CD4-positive, CD25-positive, alpha-beta regulatory T cell (primary cell): ENCODE measurements around the gene DENND1A. TPM values are rescaled to one million over a fixed set of nuclear protein-coding genes. Genes with fewer than 3 reads are reported as not detected.
A peak's percentile ranks its signal among the peaks of the same experiment; 100 is the strongest.

Experiments used
- ATAC-seq, 2 donors: fragments of 150-1000 bp; cut with Tn5 transposase; one replicate each; pipeline ENCODE4 v1.10.0; 2021; ENCODE audit warnings: low read depth in 2 of 2, moderate number of reproducible peaks in 2 of 2, moderate library complexity in 1 of 2
- DNase-seq, 3 donors: peaks; one replicate each; pipeline versions ENCODE4 v3.0.0 to v3.0.0-alpha.2; 2012 to 2022; ENCODE audit warnings: mixed read lengths in 1 of 3
- H3K27ac ChIP-seq: one replicate; pipeline ENCODE4 v1.7.0; 2013; ENCODE audit warnings: mild to moderate bottlenecking, low read length; ENCODE audit not compliant: insufficient read depth, poor library complexity, severe bottlenecking
- H3K27me3 ChIP-seq: one replicate; pipeline ENCODE4 v1.7.0; 2013; ENCODE audit warnings: low read length; ENCODE audit not compliant: control insufficient read depth, insufficient read depth
- H3K36me3 ChIP-seq: one replicate; pipeline ENCODE4 v1.7.0; 2013; ENCODE audit warnings: mild to moderate bottlenecking, low read length, moderate library complexity; ENCODE audit not compliant: control insufficient read depth, insufficient read depth
- H3K4me1 ChIP-seq: 2 replicates; pipeline ENCODE4 v1.7.0; 2013; ENCODE audit warnings: mild to moderate bottlenecking, low read length; ENCODE audit not compliant: insufficient read depth, control insufficient read depth, poor library complexity, severe bottlenecking
- H3K4me3 ChIP-seq: one replicate; pipeline ENCODE4 v1.7.0; 2013; ENCODE audit warnings: low read depth, mild to moderate bottlenecking, low read length, moderate library complexity
- H3K9me3 ChIP-seq, 2 experiments: 1 replicate in 1 of 2; 2 replicates in 1 of 2; pipeline ENCODE4 v1.7.0; 2013; ENCODE audit warnings: low read length in 2 of 2, mild to moderate bottlenecking in 1 of 2, moderate library complexity in 1 of 2; ENCODE audit not compliant: control insufficient read depth in 2 of 2
- H3K27ac Mint-ChIP-seq, 3 donors: one replicate each; pipeline ENCODE4 v1.8.0; 2020 to 2022; ENCODE audit warnings: mild to moderate bottlenecking in 3 of 3, mixed read lengths in 3 of 3, moderate library complexity in 2 of 3
- H3K27me3 Mint-ChIP-seq: one replicate; pipeline ENCODE4 v1.8.0; 2022; ENCODE audit warnings: mild to moderate bottlenecking, mixed read lengths
- H3K36me3 Mint-ChIP-seq: one replicate; pipeline ENCODE4 v1.8.0; 2020; ENCODE audit warnings: mixed read lengths
- H3K4me1 Mint-ChIP-seq, 4 donors: one replicate each; pipeline ENCODE4 v1.8.0; 2020 to 2022; ENCODE audit warnings: mixed read lengths in 4 of 4, mild to moderate bottlenecking in 1 of 4
- H3K4me3 Mint-ChIP-seq, 4 donors: one replicate each; pipeline ENCODE4 v1.8.0; 2020 to 2022; ENCODE audit warnings: mild to moderate bottlenecking in 4 of 4, mixed read lengths in 4 of 4, moderate library complexity in 3 of 4
- H3K9me3 Mint-ChIP-seq, 7 donors: one replicate each; pipeline ENCODE4 v1.8.0; 2020 to 2022; ENCODE audit warnings: mixed read lengths in 7 of 7, mild to moderate bottlenecking in 3 of 7, moderate library complexity in 2 of 7
- polyA plus RNA-seq, 4 donors: library from polyadenylated mRNA; unstranded; fragments of 300-500 nt; fragmentation: Illumina TruSeq; gene quantifications; one replicate each; pipeline ENCODE4 v1.2.3, GENCODE V29; 2021
- total RNA-seq: library from RNA; stranded (reverse); gene quantifications from one replicate; pipeline ENCODE4 v1.2.3, GENCODE V29; 2022

DENND1A gene
- total and polyA plus RNA-seq, 5 donors from 2014 or later: 3.5 to 21.8 (median 4.7) TPM

GRCh38 chr9:123883634-123884033, 46.3 kb downstream of the DENND1A start:
- Histone ChIP-seq H3K27me3 (no peaks in the 10 kb centered on the region), H3K9me3 (no peaks in the 10 kb centered on the region), H3K4me1 (no peaks in the 10 kb centered on the region), H3K36me3 (no peaks in the 10 kb centered on the region), H3K4me3 (no peak overlapping the region), H3K27ac (no peak overlapping the region)
- Mint-ChIP-seq H3K36me3 (peaks cover 11% of the 10 kb centered on the region), H3K4me3 (no peak overlapping the region), H3K27me3 (no peaks in the 10 kb centered on the region), H3K27ac (no peak overlapping the region), H3K4me1 (peaks cover 8 to 24% (median 11%) of the 10 kb centered on the region in 4 donors), H3K9me3 (no peaks in the 10 kb centered on the region)
- no peak for DNase-seq
- ATAC-seq: no peak

- no peak overlapping the region for H3K4me3 Mint-ChIP-seq
- Histone ChIP-seq H3K4me1 (no peaks in the 10 kb centered on the region), H3K9me3 (no peaks in the 10 kb centered on the region), H3K27ac (no peak overlapping the region), H3K36me3 (no peaks in the 10 kb centered on the region), H3K27me3 (no peaks in the 10 kb centered on the region), H3K4me3 (no peak overlapping the region)
- no peak for ATAC-seq
- H3K9me3 Mint-ChIP-seq: no peaks in the 10 kb centered on the region
- H3K36me3 Mint-ChIP-seq: peaks cover 7% of the 10 kb centered on the region
- peak overlapping the region in 1 of 3 donors; percentile 0 for H3K27ac Mint-ChIP-seq
- H3K27me3 Mint-ChIP-seq: no peaks in the 10 kb centered on the region
- no peak for DNase-seq
- H3K4me1 Mint-ChIP-seq: peaks cover 8 to 21% (median 11%) of the 10 kb centered on the region in 4 donors
Measured at GRCh38 chr9:123881604-123882003, 48.3 kb downstream of the DENND1A start.

- Histone ChIP-seq H3K27me3 (no peaks in the 10 kb centered on the region), H3K27ac (no peak overlapping the region), H3K9me3 (no peaks in the 10 kb centered on the region), H3K4me3 (no peak overlapping the region), H3K4me1 (no peaks in the 10 kb centered on the region), H3K36me3 (peaks cover 6% of the 10 kb centered on the region)
- Mint-ChIP-seq H3K9me3 (peaks cover 0 to 1% (median 0%) of the 10 kb centered on the region in 7 donors), H3K4me3 (no peak overlapping the region), H3K36me3 (peaks cover 11% of the 10 kb centered on the region), H3K27me3 (no peaks in the 10 kb centered on the region), H3K4me1 (peaks cover 8 to 21% (median 11%) of the 10 kb centered on the region in 4 donors), H3K27ac (no peak overlapping the region)
- ATAC-seq (no peak), DNase-seq (no peak)
Measured at GRCh38 chr9:123880420-123880819, 49.5 kb downstream of the DENND1A start.

GRCh38 chr9:123876750-123877149, 53.2 kb downstream of the DENND1A start:
- ATAC-seq (no peak), DNase-seq (no peak)
- Mint-ChIP-seq H3K27ac (no peak overlapping the region), H3K36me3 (peaks cover 26% of the 10 kb centered on the region), H3K27me3 (no peaks in the 10 kb centered on the region), H3K9me3 (peaks cover 0 to 4% (median 0%) of the 10 kb centered on the region in 7 donors), H3K4me3 (no peak overlapping the region), H3K4me1 (peaks cover 2 to 11% (median 7%) of the 10 kb centered on the region in 4 donors)
- H3K36me3 ChIP-seq: peaks cover 9% of the 10 kb centered on the region
- H3K4me3 ChIP-seq: no peak overlapping the region
- H3K9me3 ChIP-seq: no peaks in the 10 kb centered on the region
- H3K27ac ChIP-seq: no peak overlapping the region
- H3K4me1 ChIP-seq: no peaks in the 10 kb centered on the region
- no peaks in the 10 kb centered on the region for H3K27me3 ChIP-seq

- peaks cover 9% of the 10 kb centered on the region for H3K36me3 ChIP-seq
- Mint-ChIP-seq H3K27me3 (no peaks in the 10 kb centered on the region), H3K4me1 (peaks cover 11 to 15% (median 14%) of the 10 kb centered on the region in 4 donors), H3K4me3 (no peak overlapping the region), H3K36me3 (peaks cover 26% of the 10 kb centered on the region), H3K9me3 (peaks cover 0 to 4% (median 0%) of the 10 kb centered on the region in 7 donors), H3K27ac (peak overlapping the region in 1 of 3 donors; percentile 39)
- ATAC-seq (no peak), DNase-seq (no peak)
- H3K9me3 ChIP-seq: no peaks in the 10 kb centered on the region
- no peak overlapping the region for H3K27ac ChIP-seq
- no peaks in the 10 kb centered on the region for H3K27me3 ChIP-seq
- H3K4me1 ChIP-seq: peaks cover 4% of the 10 kb centered on the region
- H3K4me3 ChIP-seq: no peak overlapping the region
Measured at GRCh38 chr9:123872710-123873109, 57.2 kb downstream of the DENND1A start.

GRCh38 chr9:123871781-123872180, 58.1 kb downstream of the DENND1A start:
- peaks cover 9% of the 10 kb centered on the region for H3K36me3 ChIP-seq
- H3K4me1 Mint-ChIP-seq: peaks cover 20 to 24% (median 22%) of the 10 kb centered on the region in 4 donors
- no peak overlapping the region for H3K4me3 Mint-ChIP-seq
- H3K27ac Mint-ChIP-seq: no peak overlapping the region
- no peak overlapping the region for H3K4me3 ChIP-seq
- H3K9me3 ChIP-seq: no peaks in the 10 kb centered on the region
- H3K4me1 ChIP-seq: peaks cover 12% of the 10 kb centered on the region
- no peaks in the 10 kb centered on the region for H3K27me3 Mint-ChIP-seq
- no peak for ATAC-seq
- H3K27me3 ChIP-seq: no peaks in the 10 kb centered on the region
- H3K36me3 Mint-ChIP-seq: peaks cover 26% of the 10 kb centered on the region
- H3K27ac ChIP-seq: no peak overlapping the region
- no peak for DNase-seq
- H3K9me3 Mint-ChIP-seq: peaks cover 0 to 4% (median 0%) of the 10 kb centered on the region in 7 donors

- H3K4me3 Mint-ChIP-seq: peak overlapping the region in 1 of 4 donors; percentile 19
Measured at GRCh38 chr9:123868002-123868401, 61.9 kb downstream of the DENND1A start.

GRCh38 chr9:123867034-123867433, 62.9 kb downstream of the DENND1A start:
- no peaks in the 10 kb centered on the region for H3K9me3 ChIP-seq
- H3K27ac ChIP-seq: no peak overlapping the region
- H3K27me3 ChIP-seq: no peaks in the 10 kb centered on the region
- no peaks in the 10 kb centered on the region for H3K36me3 ChIP-seq
- H3K4me3 ChIP-seq: no peak overlapping the region
- peak in 1 of 3 donors; percentile 1 for DNase-seq
- H3K4me1 ChIP-seq: peaks cover 15% of the 10 kb centered on the region
- Mint-ChIP-seq H3K27me3 (no peaks in the 10 kb centered on the region), H3K4me3 (peak overlapping the region in 3 of 4 donors; percentile 29 to 52 (median 35)), H3K4me1 (peaks cover 25 to 30% (median 28%) of the 10 kb centered on the region in 4 donors), H3K36me3 (peaks cover 7% of the 10 kb centered on the region), H3K9me3 (no peaks in the 10 kb centered on the region), H3K27ac (peak overlapping the region in 2 of 3 donors; percentile 42 to 81)
- no peak for ATAC-seq

More at GRCh38 chr9:123868002-123868401, 61.9 kb downstream of the DENND1A start:
- ATAC-seq (no peak), DNase-seq (peak in 1 of 3 donors; percentile 4)
- Mint-ChIP-seq H3K4me1 (peaks cover 28 to 33% (median 29%) of the 10 kb centered on the region in 4 donors), H3K27ac (peak overlapping the region in 1 of 3 donors; percentile 81), H3K36me3 (peaks cover 12% of the 10 kb centered on the region), H3K27me3 (no peaks in the 10 kb centered on the region), H3K9me3 (no peaks in the 10 kb centered on the region)
- Histone ChIP-seq H3K4me3 (peak overlapping the region; percentile 42), H3K9me3 (no peaks in the 10 kb centered on the region), H3K36me3 (no peaks in the 10 kb centered on the region), H3K4me1 (peaks cover 15% of the 10 kb centered on the region), H3K27me3 (no peaks in the 10 kb centered on the region), H3K27ac (no peak overlapping the region)
